HCT116 (cell line): ENCODE measurements around the gene UBQLN1. TPM values are rescaled to one million over a fixed set of nuclear protein-coding genes. Genes with fewer than 3 reads are reported as not detected.

Experiments
- ATAC-seq: fragments of 200-7000 bp; cut with Tn5 transposase; 2 replicates; pipeline ENCODE4 v1.9.1; 2020; ENCODE audit warnings: mild to moderate bottlenecking, moderate library complexity
- BruUV-seq: library from RNA; stranded (reverse); fragments of 400-500 nt; replicated peaks from 2 replicates; lab custom pipeline; 2021; lab: Mats Ljungman, UMichigan
- CTCF ChIA-PET: fragments of 300-600 bp; sonication (Branson Sonifier 250); formaldehyde crosslinking; loops from one replicate; lab custom pipeline; 2021; ENCODE audit warnings: antibody characterized with exemption; lab: Charles Lee
- POLR2A ChIA-PET: fragments of 300-600, 350-600 bp; sonication (Branson Sonifier 250); formaldehyde crosslinking; loops from one replicate; lab custom pipeline; 2021; ENCODE audit warnings: antibody characterized with exemption; lab: Charles Lee
- RAD21 ChIA-PET, 2 experiments: fragments of 300-600 bp; sonication (Branson Sonifier 250); formaldehyde crosslinking; loops; one replicate each; lab custom pipeline; 2023; ENCODE audit warnings: low total read pairs in 2 of 2; ENCODE audit not compliant: uncharacterized antibody in 2 of 2, unreplicated experiment in 2 of 2, low non-redundant PET in 1 of 2; lab: Charles Lee
- DNase-seq: peaks from one replicate; pipeline ENCODE4 v3.0.0-alpha.2; 2010; ENCODE audit warnings: low read depth, low spot score
- H2AFZ ChIP-seq: fragments of 200-600 bp; shearing (Covaris generic), sonication (generic); 2 replicates; pipeline ENCODE4 v1.6.1; 2017; ENCODE audit warnings: low read depth, mixed run types, mixed read lengths, antibody characterized with exemption, low read length; ENCODE audit not compliant: poor library complexity, severe bottlenecking
- H3K27ac ChIP-seq: 2 replicates; pipeline ENCODE4 v1.5.1; 2012; ENCODE audit warnings: low read depth, low read length
- H3K27me3 ChIP-seq: fragments of 200-600 bp; sonication (generic); 2 replicates; pipeline ENCODE4 v1.6.1; 2016; ENCODE audit warnings: mixed run types, low read length, mixed read lengths; ENCODE audit not compliant: insufficient read depth
- H3K36me3 ChIP-seq, 2 experiments: fragments of 200-500 bp in 1 of 2; fragments of 200-600 bp in 1 of 2; sonication (Bioruptor generic) in 1 of 2; sonication (generic) in 1 of 2; 2 replicates each; pipeline versions ENCODE4 v1.5.1 to v1.6.1; 2014 to 2016; ENCODE audit warnings: low read length in 2 of 2, inconsistent platforms in 1 of 2, mixed read lengths in 1 of 2, mixed run types in 1 of 2; ENCODE audit not compliant: insufficient read depth in 2 of 2, control insufficient read depth in 1 of 2
- H3K4me1 ChIP-seq, 2 experiments: fragments of 200-600 bp in 1 of 2; sonication (generic) in 1 of 2; 2 replicates each; pipeline versions ENCODE4 v1.5.1 to v1.6.1; 2012 to 2017; ENCODE audit warnings: low read length in 2 of 2, inconsistent platforms in 1 of 2, mild to moderate bottlenecking in 1 of 2, mixed read lengths in 1 of 2, mixed run types in 1 of 2, moderate library complexity in 1 of 2; ENCODE audit not compliant: insufficient read depth in 2 of 2, control insufficient read depth in 1 of 2
- H3K4me2 ChIP-seq: fragments of 200-600 bp; sonication (generic); 2 replicates; pipeline ENCODE4 v1.6.1; 2017; ENCODE audit warnings: mixed run types, low read length, mixed read lengths
- H3K4me3 ChIP-seq, 2 experiments: fragments of 200-600 bp in 1 of 2; sonication (generic) in 1 of 2; replicated peaks in 1 of 2; 2 replicates each; pipeline ENCODE4 v1.5.1; 2011 to 2016; ENCODE audit warnings: low read length in 2 of 2, control low read depth in 1 of 2, low read depth in 1 of 2, mild to moderate bottlenecking in 1 of 2, mixed read lengths in 1 of 2, mixed run types in 1 of 2
- H3K79me2 ChIP-seq: fragments of 200-600 bp; sonication (generic); 2 replicates; pipeline ENCODE4 v1.6.1; 2017; ENCODE audit warnings: mild to moderate bottlenecking, mixed run types, low read length, moderate library complexity, mixed read lengths; ENCODE audit not compliant: insufficient read depth
- H3K9ac ChIP-seq: fragments of 200-600 bp; sonication (generic); 2 replicates; pipeline ENCODE4 v1.6.1; 2016; ENCODE audit warnings: low read length, mixed read lengths
- H3K9me2 ChIP-seq: fragments of 200-600 bp; sonication (generic), shearing (Covaris generic); 2 replicates; pipeline ENCODE4 v1.6.1; 2017; ENCODE audit warnings: mixed run types, mild to moderate bottlenecking, moderate library complexity; ENCODE audit not compliant: insufficient read depth
- H3K9me3 ChIP-seq, 2 experiments: fragments of 200-500 bp in 1 of 2; fragments of 200-600 bp in 1 of 2; sonication (Bioruptor generic) in 1 of 2; sonication (generic) in 1 of 2; 2 replicates each; pipeline ENCODE4 v1.6.1; 2014 to 2017; ENCODE audit warnings: low read length in 2 of 2, mixed read lengths in 2 of 2, inconsistent platforms in 1 of 2, low read depth in 1 of 2, mild to moderate bottlenecking in 1 of 2, mixed run types in 1 of 2, moderate library complexity in 1 of 2; ENCODE audit not compliant: control insufficient read depth in 1 of 2, insufficient read depth in 1 of 2
- H4K20me1 ChIP-seq: fragments of 200-600 bp; sonication (generic), shearing (Covaris generic); 2 replicates; pipeline ENCODE4 v1.6.1; 2017; ENCODE audit warnings: mixed run types, mild to moderate bottlenecking, moderate library complexity; ENCODE audit not compliant: insufficient read depth
- CEBPB ChIP-seq: IDR thresholded peaks from 2 replicates; pipeline ENCODE4 v1.6.1; 2012; ENCODE audit warnings: low read depth
- ELF1 ChIP-seq: IDR thresholded peaks from 2 replicates; pipeline ENCODE4 v1.6.1; 2012; ENCODE audit warnings: low read depth, borderline replicate concordance
- JUND ChIP-seq: IDR thresholded peaks from 2 replicates; pipeline ENCODE4 v1.6.1; 2012
- MAX ChIP-seq: IDR thresholded peaks from 2 replicates; pipeline ENCODE4 v1.6.1; 2012
- POLR2A ChIP-seq: IDR thresholded peaks from 2 replicates; pipeline ENCODE4 v1.7.0; 2011; ENCODE audit warnings: borderline replicate concordance; ENCODE audit not compliant: insufficient read depth, insufficient read length; ENCODE audit errors: extremely low read depth
- POLR2AphosphoS5 ChIP-seq: IDR thresholded peaks from 2 replicates; pipeline ENCODE4 v1.6.1; 2011; ENCODE audit warnings: mild to moderate bottlenecking, low read depth, low read length, moderate library complexity
- RAD21 ChIP-seq: IDR thresholded peaks from 2 replicates; pipeline ENCODE4 v1.6.1; 2012; ENCODE audit warnings: low read depth, mild to moderate bottlenecking
- SP1 ChIP-seq: IDR thresholded peaks from 2 replicates; pipeline ENCODE4 v1.6.1; 2012; ENCODE audit warnings: low read depth
- SRF ChIP-seq: IDR thresholded peaks from 2 replicates; pipeline ENCODE4 v1.6.1; 2012; ENCODE audit warnings: low read depth
- TCF7L2 ChIP-seq: IDR thresholded peaks from 2 replicates; pipeline ENCODE4 v1.7.0; 2011; ENCODE audit warnings: borderline replicate concordance, inconsistent platforms; ENCODE audit not compliant: insufficient read depth, insufficient read length; ENCODE audit errors: extremely low read depth
- ZBTB33 ChIP-seq: IDR thresholded peaks from 2 replicates; pipeline ENCODE4 v1.6.1; 2011; ENCODE audit warnings: mild to moderate bottlenecking, low read length, moderate library complexity; ENCODE audit not compliant: insufficient replicate concordance; ENCODE audit errors: extremely low read depth
- ZNF274 ChIP-seq: fragments of 200-500 bp; sonication (Bioruptor generic); IDR thresholded peaks from 2 replicates; pipeline ENCODE4 v1.6.1; 2014; ENCODE audit warnings: mild to moderate bottlenecking, low read depth, low read length, inconsistent platforms
- intact Hi-C: fragments of 100-400 bp; cut with micrococcal nuclease; formaldehyde crosslinking; loops from 2 replicates; pipeline ENCODE4 v1.10.0; 2022
- total RNA-seq: library from RNA; stranded (reverse); gene quantifications from one replicate; pipeline ENCODE4 v1.2.1, GENCODE V29; 2021; ENCODE audit not compliant: unreplicated experiment
- TF ChIP-seq, protein P1 (sequence below): IDR thresholded peaks from 2 replicates; pipeline ENCODE4 v1.6.1; 2012
- TF ChIP-seq, protein P2 (sequence below): IDR thresholded peaks from 2 replicates; pipeline ENCODE4 v1.6.1; 2012; ENCODE audit warnings: low read depth
- TF ChIP-seq, protein P3 (sequence below), 3 experiments: fragments of 200-600 bp in 1 of 3; sonication (generic) in 1 of 3; IDR thresholded peaks in 2 of 3; conservative IDR thresholded peaks in 1 of 3; 2 replicates each; pipeline ENCODE4 v1.5.1; 2012 to 2017; ENCODE audit warnings: low read depth in 2 of 3, low read length in 2 of 3, antibody characterized with exemption in 1 of 3, borderline replicate concordance in 1 of 3, control low read depth in 1 of 3, mild to moderate bottlenecking in 1 of 3, mixed read lengths in 1 of 3, mixed run types in 1 of 3, moderate library complexity in 1 of 3; ENCODE audit not compliant: insufficient read depth in 1 of 3

The UBQLN1 gene
- total RNA-seq, 1 experiment from 2014 or later, result 128 TPM

DNA sequence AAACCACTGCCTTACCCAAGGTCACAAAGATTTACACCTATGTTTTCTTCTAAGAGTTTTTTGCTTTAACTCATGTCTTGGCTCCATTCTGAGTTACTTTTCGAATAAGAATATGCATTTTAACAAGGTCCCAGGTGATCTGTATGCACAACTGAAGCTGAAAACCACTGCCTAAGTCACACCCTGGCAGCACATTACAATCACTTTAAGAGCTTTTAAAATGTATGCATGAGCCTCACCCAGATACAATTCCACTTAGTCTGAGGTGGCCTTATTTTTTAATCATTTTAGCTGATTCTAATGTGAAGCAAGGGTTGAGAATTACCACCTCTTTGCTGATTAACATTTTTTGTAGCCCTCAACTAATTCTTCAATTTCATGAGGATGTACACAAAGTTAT lies 55.3 kb downstream of the UBQLN1 start:
- ATAC-seq, result no peak
- no peak overlapping the region for H3K4me3 ChIP-seq
- H3K36me3 ChIP-seq, result peaks cover 17 to 33% of the 10 kb centered on the region in 2 experiments
- H3K9me2 ChIP-seq, result no peaks in the 10 kb centered on the region
- RAD21 ChIA-PET, result no interaction called here
- CTCF ChIA-PET, result no interaction called here
- POLR2A ChIA-PET, result no interaction called here
- no peaks in the 10 kb centered on the region for H3K27me3 ChIP-seq
- no peaks in the 10 kb centered on the region for H3K9me3 ChIP-seq
- no peak for DNase-seq
- BruUV-seq, result TSS peak; percentile 4
- H3K4me1 ChIP-seq, result no peaks in the 10 kb centered on the region
- no peak overlapping the region for H3K9ac ChIP-seq
- intact Hi-C loops, result no loop called here
- no peak overlapping the region for H3K4me2 ChIP-seq
- H4K20me1 ChIP-seq, result 0 out of 2 replicates have a peak, but pooled peaks cover 4% of the 10 kb centered on the region
- H3K79me2 ChIP-seq, result peaks cover 5% of the 10 kb centered on the region; the same call in 1 of the 2 replicates
- H2AFZ ChIP-seq, result no peak overlapping the region
- no peak for TF ChIP-seq MAX
- no peak for TF ChIP-seq ELF1
- no peak for TF ChIP-seq CEBPB
- TF ChIP-seq, protein P1, sequence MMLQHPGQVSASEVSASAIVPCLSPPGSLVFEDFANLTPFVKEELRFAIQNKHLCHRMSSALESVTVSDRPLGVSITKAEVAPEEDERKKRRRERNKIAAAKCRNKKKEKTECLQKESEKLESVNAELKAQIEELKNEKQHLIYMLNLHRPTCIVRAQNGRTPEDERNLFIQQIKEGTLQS, result no peak
- no peak for TF ChIP-seq POLR2AphosphoS5
- TF ChIP-seq JUND, result no peak
- TF ChIP-seq, protein P2, sequence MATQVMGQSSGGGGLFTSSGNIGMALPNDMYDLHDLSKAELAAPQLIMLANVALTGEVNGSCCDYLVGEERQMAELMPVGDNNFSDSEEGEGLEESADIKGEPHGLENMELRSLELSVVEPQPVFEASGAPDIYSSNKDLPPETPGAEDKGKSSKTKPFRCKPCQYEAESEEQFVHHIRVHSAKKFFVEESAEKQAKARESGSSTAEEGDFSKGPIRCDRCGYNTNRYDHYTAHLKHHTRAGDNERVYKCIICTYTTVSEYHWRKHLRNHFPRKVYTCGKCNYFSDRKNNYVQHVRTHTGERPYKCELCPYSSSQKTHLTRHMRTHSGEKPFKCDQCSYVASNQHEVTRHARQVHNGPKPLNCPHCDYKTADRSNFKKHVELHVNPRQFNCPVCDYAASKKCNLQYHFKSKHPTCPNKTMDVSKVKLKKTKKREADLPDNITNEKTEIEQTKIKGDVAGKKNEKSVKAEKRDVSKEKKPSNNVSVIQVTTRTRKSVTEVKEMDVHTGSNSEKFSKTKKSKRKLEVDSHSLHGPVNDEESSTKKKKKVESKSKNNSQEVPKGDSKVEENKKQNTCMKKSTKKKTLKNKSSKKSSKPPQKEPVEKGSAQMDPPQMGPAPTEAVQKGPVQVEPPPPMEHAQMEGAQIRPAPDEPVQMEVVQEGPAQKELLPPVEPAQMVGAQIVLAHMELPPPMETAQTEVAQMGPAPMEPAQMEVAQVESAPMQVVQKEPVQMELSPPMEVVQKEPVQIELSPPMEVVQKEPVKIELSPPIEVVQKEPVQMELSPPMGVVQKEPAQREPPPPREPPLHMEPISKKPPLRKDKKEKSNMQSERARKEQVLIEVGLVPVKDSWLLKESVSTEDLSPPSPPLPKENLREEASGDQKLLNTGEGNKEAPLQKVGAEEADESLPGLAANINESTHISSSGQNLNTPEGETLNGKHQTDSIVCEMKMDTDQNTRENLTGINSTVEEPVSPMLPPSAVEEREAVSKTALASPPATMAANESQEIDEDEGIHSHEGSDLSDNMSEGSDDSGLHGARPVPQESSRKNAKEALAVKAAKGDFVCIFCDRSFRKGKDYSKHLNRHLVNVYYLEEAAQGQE, result no peak
- TF ChIP-seq RAD21, result no peak
- no peak for TF ChIP-seq ZBTB33
- no peak for TF ChIP-seq SP1
- no peak for TF ChIP-seq ZNF274
- TF ChIP-seq SRF, result no peak
- TF ChIP-seq, protein P3, sequence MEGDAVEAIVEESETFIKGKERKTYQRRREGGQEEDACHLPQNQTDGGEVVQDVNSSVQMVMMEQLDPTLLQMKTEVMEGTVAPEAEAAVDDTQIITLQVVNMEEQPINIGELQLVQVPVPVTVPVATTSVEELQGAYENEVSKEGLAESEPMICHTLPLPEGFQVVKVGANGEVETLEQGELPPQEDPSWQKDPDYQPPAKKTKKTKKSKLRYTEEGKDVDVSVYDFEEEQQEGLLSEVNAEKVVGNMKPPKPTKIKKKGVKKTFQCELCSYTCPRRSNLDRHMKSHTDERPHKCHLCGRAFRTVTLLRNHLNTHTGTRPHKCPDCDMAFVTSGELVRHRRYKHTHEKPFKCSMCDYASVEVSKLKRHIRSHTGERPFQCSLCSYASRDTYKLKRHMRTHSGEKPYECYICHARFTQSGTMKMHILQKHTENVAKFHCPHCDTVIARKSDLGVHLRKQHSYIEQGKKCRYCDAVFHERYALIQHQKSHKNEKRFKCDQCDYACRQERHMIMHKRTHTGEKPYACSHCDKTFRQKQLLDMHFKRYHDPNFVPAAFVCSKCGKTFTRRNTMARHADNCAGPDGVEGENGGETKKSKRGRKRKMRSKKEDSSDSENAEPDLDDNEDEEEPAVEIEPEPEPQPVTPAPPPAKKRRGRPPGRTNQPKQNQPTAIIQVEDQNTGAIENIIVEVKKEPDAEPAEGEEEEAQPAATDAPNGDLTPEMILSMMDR (IDR thresholded peaks at IDR 0.05 in 2 of 3, conservative IDR thresholded peaks at IDR 0.05 in 1 of 3; ENCODE audit: borderline replicate concordance in 1 of 3, insufficient read depth in 1 of 3, low read depth in 2 of 3, low read length in 2 of 3), result no peak
- TF ChIP-seq TCF7L2, result no peak
- no peak for TF ChIP-seq POLR2A
- TF ChIP-seq, all 23 proteins: peak for 0
- H3K27ac ChIP-seq, result no peak overlapping the region
